CD14-positive monocyte (primary cell): ENCODE results near the gene KRT76. TPM values are rescaled to one million over a fixed set of nuclear protein-coding genes. Genes with fewer than 3 reads are reported as not detected.

Experiments
- DNase-seq, 3 donors: peaks; one replicate each; pipeline ENCODE4 v3.0.0-alpha.2; 2011 to 2022
- H2AFZ ChIP-seq: 2 replicates; pipeline ENCODE4 v1.6.0; 2012; ENCODE audit warnings: mild to moderate bottlenecking, low read depth, low read length, inconsistent platforms; ENCODE audit not compliant: insufficient read depth, poor library complexity, severe bottlenecking
- H3K27ac ChIP-seq, 2 donors: 1 replicate in 1 of 2; 2 replicates in 1 of 2; pipeline ENCODE4 v1.5.1; 2012 to 2013; ENCODE audit warnings: low read length in 2 of 2, control low read depth in 1 of 2, inconsistent platforms in 1 of 2, low read depth in 1 of 2, mild to moderate bottlenecking in 1 of 2
- H3K27me3 ChIP-seq, 2 donors: one replicate each; pipeline versions ENCODE4 v1.6.0 to v1.6.1; 2011 to 2013; ENCODE audit warnings: low read length in 2 of 2; ENCODE audit not compliant: control insufficient read depth in 2 of 2, insufficient read depth in 2 of 2
- H3K36me3 ChIP-seq, 2 donors: replicated peaks in 1 of 2; 1 replicate in 1 of 2; 2 replicates in 1 of 2; pipeline versions ENCODE4 v1.5.1 to v1.6.1; 2012 to 2013; ENCODE audit warnings: low read length in 2 of 2, control low read depth in 1 of 2, inconsistent platforms in 1 of 2, mild to moderate bottlenecking in 1 of 2; ENCODE audit not compliant: insufficient read depth in 2 of 2, control insufficient read depth in 1 of 2
- H3K4me1 ChIP-seq, 2 donors: 1 replicate in 1 of 2; 2 replicates in 1 of 2; pipeline versions ENCODE4 v1.5.1 to v1.6.1; 2012 to 2013; ENCODE audit warnings: low read length in 2 of 2, control low read depth in 1 of 2, inconsistent platforms in 1 of 2, mild to moderate bottlenecking in 1 of 2, moderate library complexity in 1 of 2; ENCODE audit not compliant: insufficient read depth in 2 of 2, control insufficient read depth in 1 of 2
- H3K4me2 ChIP-seq: replicated peaks from 2 replicates; pipeline ENCODE3; 2012; ENCODE audit warnings: low read length, moderate library complexity, mild to moderate bottlenecking; ENCODE audit not compliant: poor library complexity, severe bottlenecking; ENCODE audit errors: extremely low read depth
- H3K4me3 ChIP-seq, 3 experiments: fragments of 200-600 bp in 1 of 3; sonication (generic) in 1 of 3; replicated peaks in 1 of 3; 1 replicate in 2 of 3; 2 replicates in 1 of 3; pipeline ENCODE4 v1.5.1; 2011 to 2013; ENCODE audit warnings: low read length in 3 of 3, mild to moderate bottlenecking in 3 of 3, control low read depth in 2 of 3, low read depth in 2 of 3, inconsistent platforms in 1 of 3, moderate library complexity in 1 of 3
- H3K79me2 ChIP-seq: 2 replicates; pipeline ENCODE4 v1.6.0; 2012; ENCODE audit warnings: mild to moderate bottlenecking, control low read depth, inconsistent platforms, low read length, moderate library complexity; ENCODE audit not compliant: insufficient read depth
- H3K9ac ChIP-seq: 2 replicates; pipeline ENCODE4 v1.6.0; 2017; ENCODE audit warnings: low read length, mild to moderate bottlenecking; ENCODE audit not compliant: insufficient read depth, poor library complexity, severe bottlenecking
- H3K9me3 ChIP-seq, 2 donors: replicated peaks in 1 of 2; 1 replicate in 1 of 2; 2 replicates in 1 of 2; pipeline versions ENCODE4 v1.5.1 to v1.6.1; 2012 to 2013; ENCODE audit warnings: low read length in 2 of 2, control low read depth in 1 of 2; ENCODE audit not compliant: control insufficient read depth in 1 of 2, insufficient read depth in 1 of 2
- H4K20me1 ChIP-seq: 2 replicates; pipeline ENCODE4 v1.6.0; 2012; ENCODE audit warnings: mild to moderate bottlenecking, low read length, control low read depth, moderate library complexity; ENCODE audit not compliant: insufficient read depth
- H3K27ac Mint-ChIP-seq, 7 donors: one replicate each; pipeline ENCODE4 v1.8.0; 2020; ENCODE audit warnings: mild to moderate bottlenecking in 7 of 7, mixed read lengths in 7 of 7, moderate library complexity in 6 of 7, inconsistent platforms in 2 of 7
- H3K27me3 Mint-ChIP-seq, 3 donors: one replicate each; pipeline ENCODE4 v1.8.0; 2021 to 2022; ENCODE audit warnings: low read depth in 3 of 3, mild to moderate bottlenecking in 3 of 3, mixed read lengths in 3 of 3, moderate library complexity in 3 of 3, inconsistent platforms in 1 of 3
- H3K36me3 Mint-ChIP-seq, 2 donors: one replicate each; pipeline ENCODE4 v1.8.0; 2020; ENCODE audit warnings: mixed read lengths in 2 of 2, inconsistent platforms in 1 of 2, mild to moderate bottlenecking in 1 of 2
- H3K4me1 Mint-ChIP-seq: one replicate; pipeline ENCODE4 v1.8.0; 2020; ENCODE audit warnings: mild to moderate bottlenecking, mixed read lengths
- H3K4me3 Mint-ChIP-seq, 2 donors: one replicate each; pipeline ENCODE4 v1.8.0; 2020; ENCODE audit warnings: mild to moderate bottlenecking in 2 of 2, mixed read lengths in 2 of 2, moderate library complexity in 1 of 2
- H3K9me3 Mint-ChIP-seq, 7 donors: one replicate each; pipeline ENCODE4 v1.8.0; 2020 to 2022; ENCODE audit warnings: mixed read lengths in 7 of 7, mild to moderate bottlenecking in 6 of 7, moderate library complexity in 6 of 7, inconsistent platforms in 2 of 7
- CTCF ChIP-seq: fragments of 200-600 bp; IDR thresholded peaks from one replicate; pipeline ENCODE4 v1.8.0; 2022; ENCODE audit warnings: antibody characterized with exemption, mild to moderate bottlenecking
- WGBS: methylation state at CpG from one replicate; pipeline ENCODE4 v1.1.5; 2013; ENCODE audit warnings: missing lambda C conversion rate; ENCODE audit not compliant: insufficient coverage; 5-methylcytosine and 5-hydroxymethylcytosine counted together
- intact Hi-C, 2 donors: fragments of 100-400 bp; cut with micrococcal nuclease; formaldehyde crosslinking; loops; one replicate each; pipeline versions ENCODE4 v1.15.0 to v1.15.1; 2023
- polyA plus RNA-seq, 3 donors: library from polyadenylated mRNA; depleted of rRNA in 1 of 3; unstranded in 2 of 3; stranded (reverse) in 1 of 3; fragments of 300-500 nt in 2 of 3; fragments of >200 nt in 1 of 3; fragmentation: Illumina TruSeq in 2 of 3; gene quantifications; 1 replicate in 2 of 3; 2 replicates in 1 of 3; pipeline ENCODE4 v1.2.3, GENCODE V29; 2012 to 2021

KRT76 gene
- polyA plus RNA-seq, 3 donors, result not detected

DNA sequence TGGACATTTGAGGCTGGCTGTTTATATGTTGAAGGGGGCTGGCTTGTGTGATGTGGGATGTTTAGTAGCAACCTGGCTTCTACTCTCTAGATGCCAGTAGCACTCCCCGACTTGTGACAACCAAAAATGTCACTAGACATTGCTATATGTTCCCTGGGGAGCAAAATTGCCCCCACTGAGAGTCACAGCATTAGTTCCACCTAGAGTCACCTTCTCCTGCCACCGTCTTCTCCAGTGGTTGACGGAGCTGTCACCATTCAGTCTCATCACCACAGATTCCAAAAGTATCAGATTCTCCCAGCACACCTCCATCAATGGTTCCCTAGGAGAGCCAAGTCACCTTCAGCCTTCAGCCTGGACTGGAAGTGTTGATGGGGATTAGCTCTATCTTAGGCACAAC is 7.8 kb upstream of the KRT76 start:
- Mint-ChIP-seq H3K4me3 (no peak overlapping the region), H3K27me3 (peaks cover 17 to 22% (median 20%) of the 10 kb centered on the region in 3 donors), H3K9me3 (peaks cover 0 to 6% (median 0%) of the 10 kb centered on the region in 7 donors), H3K36me3 (no peaks in the 10 kb centered on the region), H3K27ac (no peak overlapping the region), H3K4me1 (peaks cover 3% of the 10 kb centered on the region)
- Histone ChIP-seq H3K4me3 (no peak overlapping the region), H3K9ac (no peak overlapping the region), H2AFZ (no peak overlapping the region), H3K79me2 (no peaks in the 10 kb centered on the region), H3K4me1 (no peaks in the 10 kb centered on the region), H3K4me2 (no peak overlapping the region), H3K9me3 (no peaks in the 10 kb centered on the region), H3K27ac (no peak overlapping the region), H3K27me3 (peaks cover 0 to 12% of the 10 kb centered on the region in 2 donors), H4K20me1 (no peaks in the 10 kb centered on the region), H3K36me3 (no peaks in the 10 kb centered on the region)
- DNase-seq, result no peak
- TF ChIP-seq CTCF, result no peak
- intact Hi-C loops, result no loop called here
- 94% methylated on average over 2 of the region's 3 CpGs for WGBS

DNA sequence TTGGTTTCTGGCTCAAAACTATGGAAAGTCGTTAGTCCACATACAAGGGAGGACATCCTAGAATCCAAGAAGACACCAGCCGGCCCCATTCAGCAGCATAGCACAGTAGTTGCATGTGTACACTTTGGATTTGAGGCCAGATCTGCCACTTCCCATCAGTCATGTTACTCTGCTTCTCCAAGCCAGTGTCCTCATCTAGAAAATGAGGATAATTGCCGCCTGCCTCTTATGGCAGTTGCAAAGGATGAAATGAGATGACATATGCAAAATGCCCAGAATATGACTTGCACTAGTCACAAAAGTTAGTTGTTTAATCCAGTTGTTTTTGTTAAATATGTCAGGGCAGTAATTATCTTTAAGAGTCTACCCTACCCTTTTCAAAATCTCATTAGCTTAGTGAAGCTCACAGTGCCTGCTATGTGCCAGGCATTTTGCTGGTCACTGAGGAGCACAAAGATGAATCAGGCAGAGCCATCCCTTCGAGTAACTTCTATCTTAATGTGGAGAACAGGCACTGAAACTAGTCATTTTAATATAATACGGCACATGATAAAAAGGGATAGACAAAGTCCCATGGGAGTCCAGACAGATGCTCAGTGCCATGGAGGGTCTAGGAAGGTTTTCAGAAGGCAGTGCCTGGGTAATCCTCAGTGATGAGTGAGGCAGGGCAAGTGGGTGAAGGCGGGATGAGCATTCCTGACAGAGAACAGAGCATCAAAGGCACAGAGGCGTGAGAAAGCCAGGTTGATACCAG is 6.6 kb upstream of the KRT76 start:
- no peak for TF ChIP-seq CTCF
- no peaks in the 10 kb centered on the region for H3K36me3 ChIP-seq
- H3K9ac ChIP-seq, result no peak overlapping the region
- H3K9me3 Mint-ChIP-seq, result peaks cover 0 to 4% (median 0%) of the 10 kb centered on the region in 7 donors
- no peak overlapping the region for H3K27ac ChIP-seq
- no peak overlapping the region for H3K27ac Mint-ChIP-seq
- peaks cover 8 to 14% (median 9%) of the 10 kb centered on the region in 3 donors for H3K27me3 Mint-ChIP-seq
- H3K9me3 ChIP-seq, result no peaks in the 10 kb centered on the region
- H3K79me2 ChIP-seq, result no peaks in the 10 kb centered on the region
- no peak for DNase-seq
- 88% methylated on average over 5 of the region's 7 CpGs for WGBS
- H4K20me1 ChIP-seq, result no peaks in the 10 kb centered on the region
- H3K36me3 Mint-ChIP-seq, result no peaks in the 10 kb centered on the region
- H3K4me3 ChIP-seq, result no peak overlapping the region
- H3K4me2 ChIP-seq, result no peak overlapping the region
- H3K4me1 ChIP-seq, result no peaks in the 10 kb centered on the region
- no peak overlapping the region for H2AFZ ChIP-seq
- peaks cover 3% of the 10 kb centered on the region for H3K4me1 Mint-ChIP-seq
- H3K4me3 Mint-ChIP-seq, result no peak overlapping the region
- peaks cover 0 to 5% of the 10 kb centered on the region in 2 donors for H3K27me3 ChIP-seq
- intact Hi-C loops, result no loop called here
